ENCODE data around the gene LMO7.
"Not testable (repeated sequence)": the region's sequence is repeated elsewhere in the genome, so short reads cannot be mapped to it uniquely, and the experiment has no call there.

LMO7 gene

GRCh38 chr13:75699062-75699461 is 62.9 kb downstream of the LMO7 start:
- DNase-seq (ENCODE audit: low read depth): no peak

- DNase-seq (ENCODE audit: low read depth): not testable (repeated sequence)
These were observed 63.6 kb downstream of the LMO7 start for GRCh38 chr13:75699717-75700116.

GRCh38 chr13:75700552-75700951 is 64.4 kb downstream of the LMO7 start:
- no peak for DNase-seq (ENCODE audit: low read depth)

- DNase-seq (ENCODE audit: low read depth): no peak
These were observed 66.3 kb downstream of the LMO7 start for GRCh38 chr13:75702476-75702875.

GRCh38 chr13:75703769-75704168 is 67.6 kb downstream of the LMO7 start:
- no peak for DNase-seq (ENCODE audit: low read depth)

GRCh38 chr13:75704194-75704926 is 68.2 kb downstream of the LMO7 start:
- no peak for DNase-seq (ENCODE audit: low read depth)

GRCh38 chr13:75704927-75705288 is 68.8 kb downstream of the LMO7 start:
- no peak for DNase-seq (ENCODE audit: low read depth)

- DNase-seq (ENCODE audit: low read depth): no peak
These were observed 69.3 kb downstream of the LMO7 start for GRCh38 chr13:75705395-75705794.

GRCh38 chr13:75705908-75706307 is 69.8 kb downstream of the LMO7 start:
- DNase-seq (ENCODE audit: low read depth): no peak

GRCh38 chr13:75713852-75714251 is 77.7 kb downstream of the LMO7 start:
- no peak for DNase-seq (ENCODE audit: low read depth)

GRCh38 chr13:75715601-75716523 is 79.7 kb downstream of the LMO7 start:
- DNase-seq (ENCODE audit: low read depth): no peak

GRCh38 chr13:75717525-75717924 is 81.4 kb downstream of the LMO7 start:
- no peak for DNase-seq (ENCODE audit: low read depth)

- DNase-seq (ENCODE audit: low read depth): no peak
These were observed 85.2 kb downstream of the LMO7 start for GRCh38 chr13:75721307-75721706.

GRCh38 chr13:75723901-75724300 is 87.8 kb downstream of the LMO7 start:
- no peak for DNase-seq (ENCODE audit: low read depth)

GRCh38 chr13:75724752-75725517 is 88.8 kb downstream of the LMO7 start:
- no peak for DNase-seq (ENCODE audit: low read depth)

GRCh38 chr13:75725736-75726135 is 89.6 kb downstream of the LMO7 start:
- no peak for DNase-seq (ENCODE audit: low read depth)

- no peak for DNase-seq (ENCODE audit: low read depth)
These were observed 90.2 kb downstream of the LMO7 start for GRCh38 chr13:75726306-75726705.

- DNase-seq (ENCODE audit: low read depth): not testable (repeated sequence)
These were observed 97.0 kb downstream of the LMO7 start for GRCh38 chr13:75733113-75733512.

GRCh38 chr13:75736173-75736572 is 100.0 kb downstream of the LMO7 start:
- no peak for DNase-seq (ENCODE audit: low read depth)

GRCh38 chr13:75738841-75739240 is 102.7 kb downstream of the LMO7 start:
- no peak for DNase-seq (ENCODE audit: low read depth)

GRCh38 chr13:75739244-75739868 is 103.2 kb downstream of the LMO7 start:
- DNase-seq (ENCODE audit: low read depth): no peak

- DNase-seq (ENCODE audit: low read depth): no peak
These were observed 103.9 kb downstream of the LMO7 start for GRCh38 chr13:75740031-75740430.

Measured in stimulated activated CD8-positive, alpha-beta memory T cell treated with anti-CD3 and anti-CD28 coated beads, Interleukin-4, amount 100 ng/mL, for 24 hours (primary cell).